ENCODE data around the gene C2orf72. TPM values are rescaled to one million over a fixed set of nuclear protein-coding genes. Genes with fewer than 3 reads are reported as not detected.

The C2orf72 gene
- total RNA-seq, 1 experiment from 2014 or later: 0.40 TPM

DNA sequence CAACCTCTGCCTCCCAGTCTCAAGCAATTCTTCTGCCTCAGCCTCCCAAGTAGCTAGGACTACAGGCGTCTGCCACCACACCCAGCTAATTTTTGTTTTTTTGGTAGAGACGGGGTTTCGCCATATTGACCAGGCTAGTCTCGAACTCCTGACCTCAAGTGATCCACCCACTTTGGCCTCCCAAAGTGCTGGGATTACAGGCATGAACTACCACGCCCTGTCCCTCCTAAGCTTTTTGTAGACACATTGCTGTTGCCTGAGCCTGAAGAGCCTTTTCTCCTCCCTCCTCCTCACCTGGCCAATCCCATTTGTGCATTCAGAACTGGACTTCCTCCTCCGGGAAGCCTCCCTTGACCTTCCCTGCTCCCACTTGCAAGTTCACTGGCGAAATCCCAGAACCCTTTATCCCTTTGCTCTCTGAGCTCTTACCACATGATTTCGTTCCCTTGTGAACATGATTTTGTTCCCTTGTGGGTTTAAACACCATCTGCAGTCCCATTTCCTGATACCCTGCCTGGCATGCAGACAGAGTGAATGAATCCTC lies 2.6 kb downstream of the C2orf72 start:
- Histone ChIP-seq H3K27ac (ENCODE audit: low read length) (no peak overlapping the region), H3K27me3 (ENCODE audit: low read length) (peaks cover 21% of the 10 kb centered on the region), H2AFZ (ENCODE audit: low read length) (no peak overlapping the region), H3K9ac (ENCODE audit: low read length) (no peak overlapping the region), H3F3A (ENCODE audit: low read length, unreplicated experiment) (no peaks in the 10 kb centered on the region), H3K36me3 (ENCODE audit: low read depth, low read length) (no peaks in the 10 kb centered on the region), H3K4me2 (ENCODE audit: low read length) (no peak overlapping the region), H3K9me2 (replicated peaks; ENCODE audit: low read length) (no peaks in the 10 kb centered on the region), H3K4me1 (ENCODE audit: insufficient read depth, low read length) (no peaks in the 10 kb centered on the region), H3K9me3 (ENCODE audit: low read length) (no peaks in the 10 kb centered on the region), H3K79me2 (ENCODE audit: low read length) (no peaks in the 10 kb centered on the region), H3K4me3 (ENCODE audit: low read length) (no peak overlapping the region), H4K20me1 (ENCODE audit: low read length) (no peaks in the 10 kb centered on the region)
- ChIA-PET CTCF (no interaction called here), POLR2A (ENCODE audit: unreplicated experiment) (no interaction called here)
- no peak for ATAC-seq
- intact Hi-C loops (cut with micrococcal nuclease): no loop called here
- TF ChIP-seq EZH2 (IDR thresholded peaks at IDR 0.05; ENCODE audit: low read length, unreplicated experiment) (no peak), EZH2phosphoT487 (IDR thresholded peaks at IDR 0.05; ENCODE audit: borderline replicate concordance, low read length) (no peak)
- TF ChIP-seq, protein P1, sequence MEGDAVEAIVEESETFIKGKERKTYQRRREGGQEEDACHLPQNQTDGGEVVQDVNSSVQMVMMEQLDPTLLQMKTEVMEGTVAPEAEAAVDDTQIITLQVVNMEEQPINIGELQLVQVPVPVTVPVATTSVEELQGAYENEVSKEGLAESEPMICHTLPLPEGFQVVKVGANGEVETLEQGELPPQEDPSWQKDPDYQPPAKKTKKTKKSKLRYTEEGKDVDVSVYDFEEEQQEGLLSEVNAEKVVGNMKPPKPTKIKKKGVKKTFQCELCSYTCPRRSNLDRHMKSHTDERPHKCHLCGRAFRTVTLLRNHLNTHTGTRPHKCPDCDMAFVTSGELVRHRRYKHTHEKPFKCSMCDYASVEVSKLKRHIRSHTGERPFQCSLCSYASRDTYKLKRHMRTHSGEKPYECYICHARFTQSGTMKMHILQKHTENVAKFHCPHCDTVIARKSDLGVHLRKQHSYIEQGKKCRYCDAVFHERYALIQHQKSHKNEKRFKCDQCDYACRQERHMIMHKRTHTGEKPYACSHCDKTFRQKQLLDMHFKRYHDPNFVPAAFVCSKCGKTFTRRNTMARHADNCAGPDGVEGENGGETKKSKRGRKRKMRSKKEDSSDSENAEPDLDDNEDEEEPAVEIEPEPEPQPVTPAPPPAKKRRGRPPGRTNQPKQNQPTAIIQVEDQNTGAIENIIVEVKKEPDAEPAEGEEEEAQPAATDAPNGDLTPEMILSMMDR (conservative IDR thresholded peaks at IDR 0.05; ENCODE audit: low read depth, low read length): no peak
- no peak for DNase-seq
- no TSS peak for BruUV-seq (replicated peaks)

DNA sequence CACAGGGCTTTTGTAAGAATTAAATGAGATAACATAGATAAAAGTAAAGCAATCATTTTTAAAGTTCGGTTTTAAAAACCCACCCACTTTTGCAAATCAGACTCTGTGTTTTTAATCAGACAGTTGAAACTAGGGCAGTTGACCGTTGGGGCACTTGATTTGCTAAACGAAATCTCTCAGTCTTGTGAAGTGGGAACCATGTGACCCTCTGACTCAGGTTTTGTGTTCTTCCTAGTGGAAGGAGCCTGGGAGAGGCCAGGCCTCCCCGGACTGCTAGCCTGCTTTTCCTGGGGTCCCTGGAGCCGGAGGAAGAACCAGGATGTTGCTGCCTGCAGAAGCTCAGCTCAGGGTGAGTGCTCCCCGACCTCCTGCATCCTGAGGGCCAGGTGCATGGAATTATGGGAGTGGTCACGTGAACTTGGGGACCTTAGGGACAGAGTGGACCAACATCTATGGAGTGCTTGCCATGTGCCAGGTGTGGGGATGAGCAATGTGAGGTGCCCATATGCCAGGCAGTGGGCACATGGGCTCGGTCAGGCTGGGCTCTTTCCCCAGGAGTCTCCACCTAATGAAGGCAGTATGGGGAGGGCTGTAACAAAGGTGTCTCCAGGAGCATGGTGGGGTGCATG lies 3.9 kb downstream of the C2orf72 start:
- no peak overlapping the region for H2AFZ ChIP-seq (ENCODE audit: low read length)
- CTCF ChIA-PET: no interaction called here
- peaks cover 18% of the 10 kb centered on the region for H3K27me3 ChIP-seq (ENCODE audit: low read length)
- TF ChIP-seq, protein P1 (conservative IDR thresholded peaks at IDR 0.05; ENCODE audit: low read depth, low read length): no peak
- no peak for TF ChIP-seq EZH2 (IDR thresholded peaks at IDR 0.05; ENCODE audit: low read length, unreplicated experiment)
- no peak for TF ChIP-seq EZH2phosphoT487 (IDR thresholded peaks at IDR 0.05; ENCODE audit: borderline replicate concordance, low read length)
- no peaks in the 10 kb centered on the region for H3K9me3 ChIP-seq (ENCODE audit: low read length)
- intact Hi-C loops (cut with micrococcal nuclease): no loop called here
- H3K9me2 ChIP-seq (replicated peaks; ENCODE audit: low read length): no peaks in the 10 kb centered on the region
- ATAC-seq (no peak), DNase-seq (no peak)
- no peak overlapping the region for H3K9ac ChIP-seq (ENCODE audit: low read length)
- no TSS peak for BruUV-seq (replicated peaks)
- H3K4me2 ChIP-seq (ENCODE audit: low read length): no peak overlapping the region
- H3K36me3 ChIP-seq (ENCODE audit: low read depth, low read length): no peaks in the 10 kb centered on the region
- no peak overlapping the region for H3K27ac ChIP-seq (ENCODE audit: low read length)
- no peaks in the 10 kb centered on the region for H3K79me2 ChIP-seq (ENCODE audit: low read length)
- no peaks in the 10 kb centered on the region for H3K4me1 ChIP-seq (ENCODE audit: insufficient read depth, low read length)
- H3K4me3 ChIP-seq (ENCODE audit: low read length): no peak overlapping the region
- POLR2A ChIA-PET (ENCODE audit: unreplicated experiment): no interaction called here
- no peaks in the 10 kb centered on the region for H3F3A ChIP-seq (ENCODE audit: low read length, unreplicated experiment)
- H4K20me1 ChIP-seq (ENCODE audit: low read length): no peaks in the 10 kb centered on the region

DNA sequence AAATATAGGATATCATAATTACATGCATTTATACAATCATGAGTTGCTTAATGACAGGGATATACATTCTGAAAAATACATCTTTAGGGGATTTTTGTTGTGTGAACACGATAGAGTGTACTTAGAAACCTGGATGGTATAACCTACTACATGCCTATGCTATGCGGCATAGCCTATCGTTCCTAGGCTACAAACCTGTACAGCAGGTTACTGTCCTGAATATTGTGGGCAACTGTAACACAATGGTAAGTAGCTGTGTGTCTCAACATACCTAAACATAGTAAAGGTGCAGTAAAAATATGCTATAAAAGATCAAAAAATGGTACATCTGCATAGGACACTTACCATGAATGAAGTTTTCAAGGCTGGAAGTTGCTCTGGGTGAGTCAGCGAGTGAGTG lies 6.5 kb downstream of the C2orf72 start:
- POLR2A ChIA-PET (ENCODE audit: unreplicated experiment): no interaction called here
- BruUV-seq (replicated peaks): no TSS peak
- Histone ChIP-seq H3K9me3 (ENCODE audit: low read length) (no peaks in the 10 kb centered on the region), H3K4me2 (ENCODE audit: low read length) (no peak overlapping the region), H3K27ac (ENCODE audit: low read length) (no peak overlapping the region), H3K9ac (ENCODE audit: low read length) (no peak overlapping the region), H2AFZ (ENCODE audit: low read length) (no peak overlapping the region), H3K9me2 (replicated peaks; ENCODE audit: low read length) (no peaks in the 10 kb centered on the region), H3K36me3 (ENCODE audit: low read depth, low read length) (no peaks in the 10 kb centered on the region), H3K27me3 (ENCODE audit: low read length) (peaks cover 1% of the 10 kb centered on the region), H3K4me1 (ENCODE audit: insufficient read depth, low read length) (no peaks in the 10 kb centered on the region), H3K79me2 (ENCODE audit: low read length) (no peaks in the 10 kb centered on the region), H3K4me3 (ENCODE audit: low read length) (no peak overlapping the region), H4K20me1 (ENCODE audit: low read length) (no peaks in the 10 kb centered on the region), H3F3A (ENCODE audit: low read length, unreplicated experiment) (no peaks in the 10 kb centered on the region)
- ATAC-seq (no peak), DNase-seq (no peak)
- CTCF ChIA-PET: no interaction called here
- intact Hi-C loops (cut with micrococcal nuclease): no loop called here
- TF ChIP-seq, protein P1 (conservative IDR thresholded peaks at IDR 0.05; ENCODE audit: low read depth, low read length): no peak
- no peak for TF ChIP-seq EZH2 (IDR thresholded peaks at IDR 0.05; ENCODE audit: low read length, unreplicated experiment)
- TF ChIP-seq EZH2phosphoT487 (IDR thresholded peaks at IDR 0.05; ENCODE audit: borderline replicate concordance, low read length): no peak
